Mucosa of rectum (tissue), 2 donors: ENCODE measurements around the gene FLNC.

Experiments
- H3K27ac ChIP-seq, 2 donors: one replicate each; pipeline ENCODE4 v1.7.0; 2013; ENCODE audit warnings: inconsistent platforms in 2 of 2, low read depth in 2 of 2, low read length in 2 of 2
- H3K27me3 ChIP-seq, 2 donors: one replicate each; pipeline ENCODE4 v1.7.0; 2013; ENCODE audit warnings: low read length in 2 of 2; ENCODE audit not compliant: control insufficient read depth in 2 of 2, insufficient read depth in 2 of 2
- H3K36me3 ChIP-seq, 2 donors: one replicate each; pipeline ENCODE4 v1.7.0; 2013; ENCODE audit warnings: low read length in 2 of 2; ENCODE audit not compliant: control insufficient read depth in 2 of 2, insufficient read depth in 2 of 2
- H3K4me1 ChIP-seq, 2 donors: one replicate each; pipeline ENCODE4 v1.7.0; 2013; ENCODE audit warnings: low read length in 2 of 2, mild to moderate bottlenecking in 1 of 2; ENCODE audit not compliant: control insufficient read depth in 2 of 2, insufficient read depth in 2 of 2
- H3K4me3 ChIP-seq, 2 donors: one replicate each; pipeline ENCODE4 v1.7.0; 2013; ENCODE audit warnings: low read length in 2 of 2
- H3K9ac ChIP-seq, 2 donors: one replicate each; pipeline ENCODE4 v1.7.0; 2013; ENCODE audit warnings: low read length in 2 of 2, low read depth in 1 of 2, mild to moderate bottlenecking in 1 of 2
- H3K9me3 ChIP-seq, 2 donors: one replicate each; pipeline ENCODE4 v1.7.0; 2013; ENCODE audit warnings: low read length in 2 of 2; ENCODE audit not compliant: control insufficient read depth in 2 of 2
- donor health status: healthy.
- donor health status: Normal muscosa, but diverticular disease.

Gene FLNC

GRCh38 chr7:128863433-128863989 is 33.3 kb downstream of the FLNC start:
- Histone ChIP-seq H3K4me1 (peaks cover 13 to 21% of the 10 kb centered on the region in 2 donors), H3K9me3 (no peaks in the 10 kb centered on the region)

GRCh38 chr7:128865303-128865702 is 35.1 kb downstream of the FLNC start:
- no peaks in the 10 kb centered on the region for H3K9me3 ChIP-seq
- H3K27me3 ChIP-seq = no peaks in the 10 kb centered on the region
- H3K9ac ChIP-seq = no peak overlapping the region
- H3K4me3 ChIP-seq = no peak overlapping the region
- peaks cover 20 to 23% of the 10 kb centered on the region in 2 donors for H3K4me1 ChIP-seq
- no peak overlapping the region for H3K27ac ChIP-seq
- peaks cover 10 to 18% of the 10 kb centered on the region in 2 donors for H3K36me3 ChIP-seq

More at GRCh38 chr7:128863433-128863989, 33.3 kb downstream of the FLNC start:
- H3K27ac ChIP-seq = peak overlapping the region; percentile 82 to 84
- H3K36me3 ChIP-seq = peaks cover 10 to 18% of the 10 kb centered on the region in 2 donors
- peak overlapping the region; percentile 95 to 97 for H3K4me3 ChIP-seq
- H3K9ac ChIP-seq = peak overlapping the region; percentile 85 to 95
- no peaks in the 10 kb centered on the region for H3K27me3 ChIP-seq

- H3K4me1 ChIP-seq = peaks cover 20 to 24% of the 10 kb centered on the region in 2 donors
- H3K36me3 ChIP-seq = peaks cover 10 to 18% of the 10 kb centered on the region in 2 donors
- H3K9ac ChIP-seq = no peak overlapping the region
- H3K9me3 ChIP-seq = no peaks in the 10 kb centered on the region
- no peak overlapping the region for H3K27ac ChIP-seq
- no peaks in the 10 kb centered on the region for H3K27me3 ChIP-seq
- no peak overlapping the region for H3K4me3 ChIP-seq
Measured at GRCh38 chr7:128865996-128866877, 36.0 kb downstream of the FLNC start.

DNA sequence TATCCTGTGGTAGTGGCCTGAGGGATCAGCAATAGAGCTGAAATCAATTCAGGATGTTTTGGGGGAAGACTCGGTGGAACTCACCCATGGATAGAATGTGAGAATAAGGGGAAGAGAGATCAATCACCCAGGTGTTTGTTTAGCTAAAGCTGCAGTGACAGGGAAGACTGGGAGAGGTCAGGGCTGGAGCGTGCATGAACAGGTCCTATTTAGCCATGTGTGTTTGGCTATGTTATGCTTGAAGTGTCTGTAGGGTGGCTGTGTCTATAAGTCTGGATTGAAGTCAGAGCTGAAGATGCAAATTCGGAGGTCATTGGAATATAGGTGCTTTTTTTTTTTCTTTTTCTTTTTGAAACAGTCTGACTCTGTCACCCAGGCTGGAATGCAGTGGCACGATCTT is 37.0 kb downstream of the FLNC start:
- Histone ChIP-seq H3K27ac (no peak overlapping the region), H3K4me1 (peaks cover 18 to 21% of the 10 kb centered on the region in 2 donors), H3K4me3 (no peak overlapping the region), H3K27me3 (no peaks in the 10 kb centered on the region), H3K9ac (no peak overlapping the region), H3K36me3 (peaks cover 10 to 18% of the 10 kb centered on the region in 2 donors), H3K9me3 (no peaks in the 10 kb centered on the region)

DNA sequence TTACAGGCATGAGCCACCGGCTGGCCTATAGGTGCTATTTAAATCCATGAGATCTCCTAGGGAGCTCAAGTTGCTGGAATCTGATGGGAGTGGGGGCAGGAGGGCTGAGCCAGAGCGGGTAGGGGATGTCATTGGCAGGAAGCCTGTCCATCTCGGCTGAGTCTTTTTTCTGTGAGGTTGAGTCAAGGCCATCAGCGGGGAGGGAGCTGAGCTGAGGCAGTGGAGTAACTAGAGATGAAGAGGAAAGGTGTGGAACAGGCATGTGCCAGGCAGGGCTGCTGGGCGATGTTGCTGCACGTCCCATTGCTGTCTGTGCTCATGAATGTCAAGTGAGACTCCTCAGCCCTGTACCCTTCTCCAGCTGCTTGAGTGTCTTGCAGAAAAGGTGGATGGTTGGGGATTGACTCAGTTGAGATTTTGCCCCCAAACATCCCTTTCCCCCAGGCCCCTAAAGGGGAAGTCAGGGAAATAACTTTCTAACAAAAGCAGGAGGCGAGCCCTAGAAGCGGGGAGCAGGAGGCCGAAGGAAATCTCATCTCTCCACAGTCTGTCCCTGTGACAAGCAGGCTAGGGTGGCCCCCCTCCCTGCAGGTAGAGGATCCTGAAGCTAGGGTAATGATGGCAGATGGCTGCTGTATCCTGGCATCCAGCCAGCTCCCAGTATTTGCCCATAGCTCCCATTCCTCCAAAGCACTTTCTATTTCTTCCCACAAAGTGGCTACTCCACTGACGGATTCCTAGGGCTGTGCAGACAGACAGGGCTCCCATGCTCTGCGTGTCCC is 37.8 kb downstream of the FLNC start:
- Histone ChIP-seq H3K9me3 (no peaks in the 10 kb centered on the region), H3K4me1 (peaks cover 16 to 18% of the 10 kb centered on the region in 2 donors), H3K27ac (no peak overlapping the region), H3K4me3 (peak overlapping the region in 1 of 2 donors; percentile 52), H3K36me3 (peaks cover 10 to 18% of the 10 kb centered on the region in 2 donors), H3K27me3 (no peaks in the 10 kb centered on the region), H3K9ac (peak overlapping the region in 1 of 2 donors; percentile 24)

DNA sequence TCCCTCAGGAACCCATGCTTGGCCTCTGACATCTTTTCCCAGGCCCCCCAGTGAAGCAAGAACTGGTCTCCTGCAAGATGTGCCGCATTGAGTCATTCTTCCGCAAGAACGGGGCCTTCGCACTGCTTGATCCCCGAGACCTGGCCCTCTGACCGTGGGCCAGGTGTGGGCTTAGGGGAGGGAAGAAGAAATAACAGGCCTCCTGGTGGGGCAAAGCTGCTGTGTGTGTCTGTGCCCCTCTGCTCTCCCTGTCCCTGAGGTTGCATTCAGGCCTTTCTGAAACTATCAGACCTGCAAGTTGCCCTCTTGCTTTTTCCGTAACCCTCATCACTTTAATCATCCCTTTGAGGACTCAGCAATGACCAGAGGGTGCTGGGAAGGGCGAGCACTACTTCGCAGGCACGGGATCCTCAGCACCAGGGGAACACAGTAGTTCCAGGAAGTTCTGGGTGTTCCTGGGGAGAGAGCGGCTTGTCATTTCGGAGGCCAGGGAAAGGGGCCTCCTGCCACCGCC is 38.5 kb downstream of the FLNC start:
- Histone ChIP-seq H3K4me1 (peaks cover 10 to 14% of the 10 kb centered on the region in 2 donors), H3K9me3 (no peaks in the 10 kb centered on the region), H3K27me3 (no peaks in the 10 kb centered on the region), H3K36me3 (peaks cover 10 to 18% of the 10 kb centered on the region in 2 donors), H3K9ac (peak overlapping the region; percentile 24 to 67), H3K27ac (peak overlapping the region; percentile 48 to 59), H3K4me3 (peak overlapping the region; percentile 52 to 66)

- Histone ChIP-seq H3K4me3 (peak overlapping the region; percentile 52 to 66), H3K4me1 (peaks cover 9 to 10% of the 10 kb centered on the region in 2 donors), H3K9ac (peak overlapping the region; percentile 41 to 67), H3K9me3 (no peaks in the 10 kb centered on the region), H3K27me3 (no peaks in the 10 kb centered on the region), H3K36me3 (peaks cover 10 to 18% of the 10 kb centered on the region in 2 donors), H3K27ac (peak overlapping the region; percentile 48 to 59)
Measured at GRCh38 chr7:128869138-128869943, 39.1 kb downstream of the FLNC start.

DNA sequence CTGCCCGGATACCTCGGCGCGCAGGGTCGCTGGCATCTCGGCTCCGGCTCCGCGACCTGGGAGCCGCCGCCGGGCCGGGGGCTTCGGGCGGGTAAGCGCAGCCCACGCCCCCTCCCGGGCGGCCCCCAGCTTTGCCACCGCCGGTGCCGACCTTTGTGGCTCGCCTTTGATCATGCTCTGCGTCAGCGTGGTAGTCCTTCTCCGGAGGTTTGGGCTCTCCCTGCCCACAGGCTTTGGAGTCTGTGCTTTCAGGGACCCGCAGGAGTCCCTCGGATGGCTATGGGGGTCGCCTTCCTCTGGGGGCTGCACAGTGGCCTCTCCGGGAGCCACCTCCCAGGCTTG is 39.7 kb downstream of the FLNC start:
- Histone ChIP-seq H3K36me3 (peaks cover 8 to 16% of the 10 kb centered on the region in 2 donors), H3K27ac (no peak overlapping the region), H3K9me3 (no peaks in the 10 kb centered on the region), H3K27me3 (no peaks in the 10 kb centered on the region), H3K9ac (peak overlapping the region; percentile 17 to 67), H3K4me1 (peaks cover 12 to 14% of the 10 kb centered on the region in 2 donors), H3K4me3 (peak overlapping the region; percentile 52 to 66)

DNA sequence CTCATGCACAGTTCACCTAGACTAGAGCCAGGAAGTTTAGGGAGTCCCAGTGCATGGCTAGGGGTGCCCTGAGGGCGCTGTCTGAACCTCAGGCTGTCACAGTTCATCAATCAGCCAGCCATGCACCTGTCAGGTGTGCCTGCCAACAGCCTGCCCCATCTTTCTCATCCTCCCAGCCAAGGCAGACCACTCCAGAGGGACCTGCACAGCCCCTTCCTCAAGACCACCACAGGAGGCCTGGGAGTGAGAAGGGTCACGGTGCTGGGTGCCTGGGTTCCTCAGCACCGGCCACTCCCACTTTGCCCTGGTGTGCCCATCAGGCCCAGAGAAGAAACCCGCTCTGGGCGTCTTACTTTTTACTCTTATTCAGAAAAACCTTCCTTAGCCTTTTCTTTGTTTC is 40.8 kb downstream of the FLNC start:
- Histone ChIP-seq H3K36me3 (peaks cover 0 to 5% of the 10 kb centered on the region in 2 donors), H3K4me3 (no peak overlapping the region), H3K27ac (no peak overlapping the region), H3K9ac (no peak overlapping the region), H3K27me3 (no peaks in the 10 kb centered on the region), H3K4me1 (peaks cover 17 to 18% of the 10 kb centered on the region in 2 donors), H3K9me3 (no peaks in the 10 kb centered on the region)
